GM20000 (cell line): ENCODE results near the gene VPS4A.
"Not testable (repeated sequence)": the region's sequence is repeated elsewhere in the genome, so short reads cannot be mapped to it uniquely, and the experiment has no call there.

Experiments used
- DNase-seq: peaks from one replicate; pipeline ENCODE4 v3.0.0; 2012; ENCODE audit warnings: low spot score
- TF ChIP-seq, protein P1 (sequence below): IDR thresholded peaks from 2 replicates; pipeline ENCODE4 v1.5.1; 2012; ENCODE audit warnings: mild to moderate bottlenecking, control low read depth; ENCODE audit errors: extremely low read depth, missing control alignments

Gene VPS4A

DNA sequence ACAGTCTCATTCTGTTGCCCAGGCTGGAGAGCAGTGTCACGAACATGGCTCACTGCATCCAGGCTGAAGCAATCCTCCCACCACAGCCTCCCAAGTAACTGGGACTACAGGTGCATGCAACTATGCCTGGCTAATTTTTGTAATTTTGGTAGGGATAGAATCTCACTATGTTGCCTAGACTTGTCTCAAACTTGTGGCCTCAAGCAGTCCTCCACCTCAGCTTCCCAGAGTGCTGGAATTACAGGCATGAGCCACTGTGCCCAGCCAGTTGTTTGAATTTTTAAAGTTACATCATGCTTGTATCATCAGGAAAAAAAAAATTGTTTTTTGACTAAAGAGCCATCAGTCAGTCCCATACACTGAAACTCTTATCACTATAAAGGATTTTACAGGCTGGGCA, 17.1 kb upstream of the VPS4A start:
- TF ChIP-seq, protein P1, sequence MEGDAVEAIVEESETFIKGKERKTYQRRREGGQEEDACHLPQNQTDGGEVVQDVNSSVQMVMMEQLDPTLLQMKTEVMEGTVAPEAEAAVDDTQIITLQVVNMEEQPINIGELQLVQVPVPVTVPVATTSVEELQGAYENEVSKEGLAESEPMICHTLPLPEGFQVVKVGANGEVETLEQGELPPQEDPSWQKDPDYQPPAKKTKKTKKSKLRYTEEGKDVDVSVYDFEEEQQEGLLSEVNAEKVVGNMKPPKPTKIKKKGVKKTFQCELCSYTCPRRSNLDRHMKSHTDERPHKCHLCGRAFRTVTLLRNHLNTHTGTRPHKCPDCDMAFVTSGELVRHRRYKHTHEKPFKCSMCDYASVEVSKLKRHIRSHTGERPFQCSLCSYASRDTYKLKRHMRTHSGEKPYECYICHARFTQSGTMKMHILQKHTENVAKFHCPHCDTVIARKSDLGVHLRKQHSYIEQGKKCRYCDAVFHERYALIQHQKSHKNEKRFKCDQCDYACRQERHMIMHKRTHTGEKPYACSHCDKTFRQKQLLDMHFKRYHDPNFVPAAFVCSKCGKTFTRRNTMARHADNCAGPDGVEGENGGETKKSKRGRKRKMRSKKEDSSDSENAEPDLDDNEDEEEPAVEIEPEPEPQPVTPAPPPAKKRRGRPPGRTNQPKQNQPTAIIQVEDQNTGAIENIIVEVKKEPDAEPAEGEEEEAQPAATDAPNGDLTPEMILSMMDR, result no peak
- DNase-seq, result no peak

DNA sequence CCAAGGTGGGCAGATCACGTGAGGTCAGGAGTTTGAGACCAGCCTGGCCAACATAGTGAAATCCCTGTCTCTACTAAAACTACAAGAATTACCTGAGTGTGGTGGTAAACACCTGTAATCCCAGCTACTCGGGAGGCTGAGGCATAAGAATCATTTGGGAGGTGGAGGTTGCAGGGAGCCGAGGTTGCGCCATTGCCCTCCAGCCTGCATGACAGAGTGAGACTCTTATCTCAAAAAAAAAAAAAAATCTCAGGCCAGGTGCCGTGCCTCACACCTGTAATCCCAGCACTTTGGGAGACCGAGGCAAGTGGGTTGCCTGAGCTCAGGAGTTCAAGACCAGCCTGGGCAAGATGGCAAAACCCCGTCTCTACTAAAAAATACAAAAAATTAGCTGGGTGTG, 14.4 kb upstream of the VPS4A start:
- not testable (repeated sequence) for DNase-seq

DNA sequence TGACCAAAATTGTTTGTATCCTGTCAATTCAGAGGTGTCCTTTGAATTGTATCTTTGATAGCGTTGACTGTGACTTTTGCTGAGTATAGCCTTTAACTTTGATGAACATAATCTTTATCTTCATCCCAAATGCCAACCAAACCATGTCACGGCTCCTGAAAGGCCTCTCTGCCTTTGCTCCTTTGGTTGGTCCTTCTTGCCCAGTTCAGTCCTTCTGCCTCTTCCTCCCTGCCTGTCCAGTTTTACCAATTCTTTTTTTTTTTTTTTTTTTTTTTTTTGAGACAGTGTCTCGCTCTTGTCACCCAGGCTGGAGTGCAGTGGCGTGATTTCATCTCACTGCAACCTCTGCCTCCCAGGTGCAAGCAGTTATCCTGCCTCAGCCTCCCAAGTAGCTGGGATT, 12.9 kb upstream of the VPS4A start:
- no peak for DNase-seq
- TF ChIP-seq, protein P1, result no peak

DNA sequence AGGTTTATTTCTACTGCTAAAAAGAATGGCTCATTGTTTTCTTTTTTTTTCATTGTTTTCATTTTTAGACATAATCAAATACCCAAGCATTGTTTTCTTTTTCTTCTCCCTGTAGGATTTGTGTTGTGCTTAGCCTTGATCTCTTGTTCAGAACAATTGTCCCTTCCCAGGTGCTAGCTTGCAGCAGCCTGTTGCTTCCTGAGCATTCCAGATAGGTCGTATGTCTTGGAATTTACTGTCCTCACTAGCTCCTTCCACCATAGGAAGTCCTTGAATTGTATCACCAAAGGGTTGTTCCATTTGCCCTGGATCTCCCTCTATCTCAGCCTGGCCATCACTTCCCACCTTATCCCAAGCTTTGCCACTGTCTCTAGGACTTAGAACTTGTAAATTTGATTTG, 10.0 kb upstream of the VPS4A start:
- TF ChIP-seq, protein P1, result no peak
- no peak for DNase-seq

DNA sequence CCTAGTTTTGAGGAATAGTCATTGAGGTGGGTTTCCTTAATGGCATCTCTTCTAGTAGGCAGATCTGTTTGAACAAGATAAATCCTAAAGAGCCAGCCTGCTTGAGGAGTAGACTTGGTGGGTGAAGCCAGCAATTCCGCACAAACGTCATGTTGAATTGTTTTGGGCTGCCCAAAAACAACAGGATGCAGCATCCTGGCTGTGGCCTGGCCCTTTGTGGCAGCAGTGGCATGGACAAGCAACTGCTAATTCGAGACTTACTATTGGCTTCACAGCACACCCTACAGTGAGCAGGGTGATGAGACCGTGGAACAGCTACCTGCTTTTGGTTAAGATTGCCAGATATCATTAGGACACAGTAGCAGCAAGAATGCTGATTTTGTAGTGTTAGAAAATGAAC, 9.3 kb upstream of the VPS4A start:
- no peak for DNase-seq
- TF ChIP-seq, protein P1, result no peak

DNA sequence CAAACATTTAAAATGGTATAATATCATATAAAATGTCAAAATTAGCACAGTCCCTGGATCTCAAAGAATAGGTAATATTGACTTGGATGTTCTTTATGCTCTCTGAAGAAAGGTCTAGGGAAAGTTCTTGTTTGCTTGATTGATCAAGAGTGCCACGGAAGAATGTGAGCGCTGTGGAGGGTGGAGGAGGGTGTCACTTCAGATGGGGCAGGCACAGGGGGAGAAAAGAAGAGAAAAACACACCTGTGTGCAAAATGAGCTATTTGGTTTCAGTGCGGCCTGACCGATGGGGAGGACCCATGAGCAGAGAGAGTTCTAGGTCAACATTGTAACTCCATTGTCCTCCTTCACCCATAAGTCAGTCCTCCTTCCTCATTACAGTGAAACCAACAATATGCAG, 8.8 kb upstream of the VPS4A start:
- DNase-seq, result no peak
- TF ChIP-seq, protein P1, result no peak

DNA sequence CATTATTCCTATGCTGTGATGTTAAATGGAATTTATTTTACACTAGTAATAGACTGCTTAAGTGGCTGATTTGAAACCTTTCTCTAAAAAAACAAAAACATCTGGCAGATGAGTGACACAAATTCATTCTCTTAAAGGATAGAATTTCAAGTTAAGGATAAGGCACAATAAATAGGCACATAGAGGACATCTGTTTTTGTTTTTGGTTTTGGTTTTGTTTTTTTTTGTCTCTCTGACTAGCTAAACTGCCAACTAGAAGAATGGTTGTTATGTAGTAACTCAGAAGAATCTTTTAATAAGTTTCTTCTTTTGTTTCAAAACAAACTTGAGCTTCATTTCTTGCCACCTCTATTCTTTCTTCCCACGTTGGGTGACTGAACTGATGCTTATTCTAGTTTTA, 5.1 kb upstream of the VPS4A start:
- TF ChIP-seq, protein P1, result no peak
- no peak for DNase-seq

DNA sequence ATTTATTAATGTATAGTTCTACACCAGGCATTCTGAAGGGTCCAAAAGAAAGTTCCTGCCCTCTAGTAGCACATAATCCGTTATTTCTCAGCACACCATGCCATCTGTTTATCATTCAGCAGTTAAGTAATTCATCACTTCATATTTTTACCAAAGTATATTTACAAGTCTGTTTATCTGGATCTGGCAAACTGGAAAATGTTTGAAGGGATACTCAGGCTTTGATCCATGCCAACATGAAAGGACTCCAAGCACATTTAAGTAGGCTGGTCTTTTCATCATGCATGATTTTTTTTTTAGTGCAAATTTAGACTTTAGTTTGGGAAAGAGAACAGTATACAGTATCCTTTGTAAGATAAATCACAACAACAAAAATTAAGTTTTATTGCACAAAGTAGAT, 4.1 kb upstream of the VPS4A start:
- TF ChIP-seq, protein P1, result no peak
- no peak for DNase-seq
